SH-SY5Y (cell line): ENCODE results near the gene CRYBG3.

Experiments
- GATA2 ChIP-seq: IDR thresholded peaks from 2 replicates; pipeline ENCODE4 v1.6.1; 2011; ENCODE audit warnings: mild to moderate bottlenecking, low read depth, low read length
- GATA3 ChIP-seq: IDR thresholded peaks from 2 replicates; pipeline ENCODE4 v1.6.1; 2011; ENCODE audit warnings: low read depth, mild to moderate bottlenecking, low read length, moderate library complexity

- TF ChIP-seq GATA2, result 0 out of 2 replicates have a peak, but pooled peaks have one; percentile 18
- TF ChIP-seq GATA3, result no peak
Measured at GRCh38 chr3:97872525-97873042, 50.8 kb downstream of the CRYBG3 start.
